Rectal smooth muscle tissue (tissue), 1 donor: ENCODE results near the gene MVB12B.

Source experiments
- H3K27ac ChIP-seq: one replicate; pipeline ENCODE4 v1.7.0; 2013; ENCODE audit warnings: low read depth, low read length, inconsistent platforms
- H3K27me3 ChIP-seq: one replicate; pipeline ENCODE4 v1.7.0; 2013; ENCODE audit warnings: low read length; ENCODE audit not compliant: control insufficient read depth, insufficient read depth
- H3K36me3 ChIP-seq: one replicate; pipeline ENCODE4 v1.7.0; 2013; ENCODE audit warnings: low read length; ENCODE audit not compliant: control insufficient read depth, insufficient read depth
- H3K4me1 ChIP-seq: one replicate; pipeline ENCODE4 v1.7.0; 2013; ENCODE audit warnings: low read length; ENCODE audit not compliant: control insufficient read depth, insufficient read depth
- H3K4me3 ChIP-seq: one replicate; pipeline ENCODE4 v1.7.0; 2013; ENCODE audit warnings: low read length
- H3K9ac ChIP-seq: one replicate; pipeline ENCODE4 v1.7.0; 2013; ENCODE audit warnings: low read length

The MVB12B gene

GRCh38 chr9:126307322-126308061, 19.1 kb upstream of the MVB12B start:
- no peak overlapping the region for H3K9ac ChIP-seq
- H3K4me1 ChIP-seq: no peaks in the 10 kb centered on the region
- H3K27me3 ChIP-seq: no peaks in the 10 kb centered on the region
- no peak overlapping the region for H3K27ac ChIP-seq
- H3K4me3 ChIP-seq: no peak overlapping the region
- no peaks in the 10 kb centered on the region for H3K36me3 ChIP-seq

GRCh38 chr9:126309427-126310189, 17.0 kb upstream of the MVB12B start:
- Histone ChIP-seq H3K27ac (no peak overlapping the region), H3K36me3 (no peaks in the 10 kb centered on the region), H3K27me3 (no peaks in the 10 kb centered on the region), H3K4me1 (no peaks in the 10 kb centered on the region), H3K9ac (no peak overlapping the region), H3K4me3 (no peak overlapping the region)

DNA sequence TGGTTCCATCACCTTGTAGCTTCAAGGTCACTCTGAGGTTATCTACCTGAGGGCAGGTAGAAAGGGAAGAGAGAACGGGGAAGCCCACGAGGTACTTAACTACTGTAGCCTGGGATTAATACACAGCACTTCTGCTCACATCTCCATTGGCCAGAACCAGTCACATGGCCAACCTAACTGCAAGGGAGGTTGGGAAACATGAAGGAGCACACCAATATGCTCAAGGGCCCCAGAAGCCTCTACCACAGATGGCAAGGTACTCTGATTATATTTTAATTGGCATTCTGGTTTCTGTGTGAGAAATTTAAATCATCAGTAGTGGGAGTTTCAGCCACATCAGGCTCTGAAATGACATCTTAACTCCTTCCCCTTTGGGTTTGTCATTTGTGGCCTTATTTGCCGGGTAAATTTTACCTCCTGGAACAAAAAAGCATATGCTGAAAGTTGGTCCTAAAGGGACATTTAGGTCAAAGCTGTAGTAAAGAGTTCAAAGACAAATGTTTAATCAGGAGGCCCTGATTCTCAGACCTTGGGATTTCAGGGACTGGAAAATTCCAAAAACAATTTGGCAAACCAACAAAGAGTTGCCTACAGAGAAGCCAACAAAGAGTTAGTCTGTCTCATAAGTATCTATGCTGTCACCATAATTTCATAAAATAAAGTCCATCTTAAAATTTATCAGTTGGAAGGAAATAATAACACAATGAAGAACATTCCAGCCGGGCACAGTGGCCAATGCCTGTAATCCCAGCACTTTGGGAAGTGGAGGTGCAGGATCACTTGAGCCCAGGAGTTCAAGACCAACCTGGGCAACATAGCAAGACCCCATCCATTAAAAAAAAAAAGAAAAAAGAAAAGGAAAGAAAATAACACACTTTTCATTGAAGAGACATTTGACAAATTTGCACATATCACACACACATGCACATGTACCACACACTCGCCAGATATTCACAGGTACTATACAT, 13.8 kb upstream of the MVB12B start:
- no peaks in the 10 kb centered on the region for H3K36me3 ChIP-seq
- H3K27ac ChIP-seq: no peak overlapping the region
- no peaks in the 10 kb centered on the region for H3K27me3 ChIP-seq
- no peak overlapping the region for H3K9ac ChIP-seq
- H3K4me1 ChIP-seq: no peaks in the 10 kb centered on the region
- no peak overlapping the region for H3K4me3 ChIP-seq

GRCh38 chr9:126316085-126316655, 10.5 kb upstream of the MVB12B start:
- Histone ChIP-seq H3K27me3 (no peaks in the 10 kb centered on the region), H3K4me1 (no peaks in the 10 kb centered on the region), H3K9ac (no peak overlapping the region), H3K27ac (no peak overlapping the region), H3K4me3 (no peak overlapping the region), H3K36me3 (no peaks in the 10 kb centered on the region)

- Histone ChIP-seq H3K4me3 (no peak overlapping the region), H3K27ac (no peak overlapping the region), H3K4me1 (no peaks in the 10 kb centered on the region), H3K27me3 (no peaks in the 10 kb centered on the region), H3K36me3 (no peaks in the 10 kb centered on the region), H3K9ac (no peak overlapping the region)
Observed at GRCh38 chr9:126317513-126317912, 9.1 kb upstream of the MVB12B start.

GRCh38 chr9:126318858-126319257, 7.8 kb upstream of the MVB12B start:
- Histone ChIP-seq H3K27me3 (no peaks in the 10 kb centered on the region), H3K4me3 (no peak overlapping the region), H3K27ac (no peak overlapping the region), H3K9ac (no peak overlapping the region), H3K36me3 (no peaks in the 10 kb centered on the region), H3K4me1 (no peaks in the 10 kb centered on the region)

- Histone ChIP-seq H3K4me1 (no peaks in the 10 kb centered on the region), H3K27me3 (no peaks in the 10 kb centered on the region), H3K27ac (no peak overlapping the region), H3K36me3 (no peaks in the 10 kb centered on the region), H3K4me3 (no peak overlapping the region), H3K9ac (no peak overlapping the region)
Observed at GRCh38 chr9:126319671-126320070, 7.0 kb upstream of the MVB12B start.

DNA sequence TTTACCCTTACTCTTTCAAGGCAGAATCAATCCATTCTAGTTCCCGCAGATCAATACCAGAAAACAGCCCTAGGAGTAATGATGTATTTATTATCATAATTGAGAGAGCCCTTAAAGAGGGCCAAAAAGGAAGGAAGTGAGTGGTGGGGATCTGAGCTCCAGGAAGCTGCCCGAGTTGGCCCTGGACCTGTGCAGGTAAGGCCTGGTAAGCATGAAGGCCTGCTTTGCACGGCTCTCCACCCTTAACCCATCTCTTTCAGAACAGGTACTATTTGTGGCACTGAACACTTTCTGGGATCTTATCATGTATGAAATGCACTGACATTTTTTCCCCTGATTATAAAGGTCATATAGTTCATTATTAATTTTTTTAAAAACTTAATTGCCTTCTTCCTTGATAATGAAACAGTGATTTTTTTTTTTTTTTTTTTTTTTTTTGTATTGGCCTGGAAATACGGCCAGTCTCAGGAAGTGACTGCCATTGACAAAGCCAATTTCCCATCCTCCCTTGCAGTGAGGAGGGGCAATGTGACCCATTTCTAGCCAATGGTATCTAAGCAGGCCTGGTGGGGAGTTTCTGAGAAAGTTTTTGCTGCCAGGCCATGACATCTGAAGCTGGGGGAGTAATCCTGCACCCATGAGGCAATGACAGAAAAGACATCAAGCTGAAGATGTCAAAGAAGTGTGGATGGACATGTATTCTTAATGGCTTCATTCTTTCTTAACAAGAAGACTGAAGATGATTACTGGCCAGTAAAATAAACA, 6.3 kb upstream of the MVB12B start:
- Histone ChIP-seq H3K36me3 (no peaks in the 10 kb centered on the region), H3K4me1 (no peaks in the 10 kb centered on the region), H3K27ac (no peak overlapping the region), H3K27me3 (no peaks in the 10 kb centered on the region), H3K4me3 (no peak overlapping the region), H3K9ac (no peak overlapping the region)

DNA sequence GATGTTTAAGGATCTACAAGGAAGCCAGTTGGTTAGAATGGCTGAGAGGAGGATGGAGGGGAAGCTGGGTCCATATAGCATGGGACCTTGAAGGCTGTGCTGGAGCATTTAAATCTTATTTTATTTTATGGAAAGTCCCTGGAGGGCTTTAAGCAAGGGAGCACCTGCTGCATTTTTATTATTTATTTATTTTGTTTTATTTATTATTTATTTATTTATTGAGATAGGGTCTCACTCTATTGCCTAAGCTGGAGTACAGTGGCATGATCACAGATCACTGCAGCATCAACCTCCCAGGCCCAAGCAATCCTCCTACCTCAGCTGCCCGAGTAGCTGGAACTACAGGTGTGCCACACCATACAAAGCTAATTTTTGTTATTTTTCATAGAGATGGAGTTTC, 4.9 kb upstream of the MVB12B start:
- H3K36me3 ChIP-seq: no peaks in the 10 kb centered on the region
- H3K27me3 ChIP-seq: no peaks in the 10 kb centered on the region
- no peak overlapping the region for H3K27ac ChIP-seq
- H3K9ac ChIP-seq: no peak overlapping the region
- H3K4me3 ChIP-seq: no peak overlapping the region
- no peaks in the 10 kb centered on the region for H3K4me1 ChIP-seq

GRCh38 chr9:126325821-126326220, 808 bp upstream of the MVB12B start:
- peak overlapping the region; percentile 62 for H3K4me3 ChIP-seq
- peaks cover 7% of the 10 kb centered on the region for H3K4me1 ChIP-seq
- H3K9ac ChIP-seq: peak overlapping the region; percentile 71
- H3K27me3 ChIP-seq: no peaks in the 10 kb centered on the region
- no peaks in the 10 kb centered on the region for H3K36me3 ChIP-seq
- H3K27ac ChIP-seq: peak overlapping the region; percentile 72

DNA sequence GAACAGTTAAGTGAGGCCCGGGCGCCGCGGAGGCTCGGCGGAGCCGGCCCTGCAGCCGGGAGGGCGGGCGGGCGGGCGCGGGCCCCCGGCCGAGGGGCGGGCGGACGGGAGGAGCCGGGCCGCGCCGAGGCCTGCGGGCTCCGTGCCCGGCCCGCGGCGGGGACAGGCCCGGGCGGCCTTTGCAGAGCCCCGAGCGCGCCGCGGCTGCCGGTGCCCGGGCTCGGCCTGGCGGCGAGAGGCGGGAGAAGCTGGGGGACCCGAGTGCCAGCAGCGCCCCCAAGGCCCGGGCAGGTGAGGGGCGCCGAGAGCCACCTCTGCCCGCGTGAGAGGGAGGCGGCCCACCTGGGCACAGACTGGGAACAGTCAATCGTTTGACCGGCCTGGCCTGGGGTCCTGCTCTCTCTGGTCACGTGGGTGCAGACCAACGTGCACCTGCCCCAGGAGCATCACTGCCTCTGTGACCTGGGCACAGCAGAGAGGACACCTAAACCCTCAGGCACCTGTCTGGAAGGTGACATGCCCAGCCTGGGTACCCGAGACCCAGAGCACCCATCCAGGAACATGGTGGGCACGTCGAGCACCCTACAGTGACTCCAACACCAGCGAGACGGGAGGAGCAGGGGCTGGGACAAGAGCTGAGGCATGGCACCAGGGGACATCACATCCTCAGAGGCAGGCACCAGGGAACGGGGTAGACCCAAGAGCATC, 531 bp downstream of the MVB12B start:
- Histone ChIP-seq H3K36me3 (no peaks in the 10 kb centered on the region), H3K4me3 (peak overlapping the region; percentile 86), H3K4me1 (peaks cover 7% of the 10 kb centered on the region), H3K9ac (peak overlapping the region; percentile 68), H3K27ac (peak overlapping the region; percentile 38), H3K27me3 (no peaks in the 10 kb centered on the region)
